Duodenal mucosa (tissue), 2 donors: ENCODE data around the gene JAK2.
"Not testable (repeated sequence)": the region's sequence is repeated elsewhere in the genome, so short reads cannot be mapped to it uniquely, and the experiment has no call there.

ENCODE experiments used
- H3K27ac ChIP-seq: one replicate; pipeline ENCODE4 v1.7.0; 2013; ENCODE audit warnings: low read depth, low read length
- H3K27me3 ChIP-seq, 2 donors: one replicate each; pipeline ENCODE4 v1.7.0; 2013; ENCODE audit warnings: low read length in 2 of 2, control low read depth in 1 of 2; ENCODE audit not compliant: insufficient read depth in 2 of 2, control insufficient read depth in 1 of 2
- H3K36me3 ChIP-seq, 2 donors: one replicate each; pipeline ENCODE4 v1.7.0; 2013; ENCODE audit warnings: low read length in 2 of 2, control low read depth in 1 of 2; ENCODE audit not compliant: insufficient read depth in 2 of 2, control insufficient read depth in 1 of 2
- H3K4me1 ChIP-seq, 2 donors: one replicate each; pipeline ENCODE4 v1.7.0; 2013; ENCODE audit warnings: low read length in 2 of 2, control low read depth in 1 of 2; ENCODE audit not compliant: insufficient read depth in 2 of 2, control insufficient read depth in 1 of 2
- H3K4me3 ChIP-seq, 2 donors: one replicate each; pipeline ENCODE4 v1.7.0; 2013; ENCODE audit warnings: low read length in 2 of 2, low read depth in 1 of 2
- H3K9ac ChIP-seq, 2 donors: one replicate each; pipeline ENCODE4 v1.7.0; 2013; ENCODE audit warnings: low read length in 2 of 2, low read depth in 1 of 2
- H3K9me3 ChIP-seq, 2 donors: one replicate each; pipeline ENCODE4 v1.7.0; 2013; ENCODE audit warnings: low read length in 2 of 2, control low read depth in 1 of 2; ENCODE audit not compliant: control insufficient read depth in 1 of 2

Gene JAK2

GRCh38 chr9:4984621-4985385, at the start of gene JAK2:
TSS of gene JAK2 (plus strand) at chr9:4985272. CDS start at chr9:5021988, 36,716 bp downstream.
- H3K27ac ChIP-seq = peak within 1 kb of the TSS; percentile 96
- H3K9ac ChIP-seq = peak within 1 kb of the TSS; percentile 84 to 88
- no peaks in the 10 kb centered on the region for H3K9me3 ChIP-seq
- peak within 1 kb of the TSS; percentile 81 to 83 for H3K4me3 ChIP-seq
- H3K27me3 ChIP-seq = no peaks in the 10 kb centered on the region
- H3K36me3 ChIP-seq = no peaks in the 10 kb centered on the region
- peaks cover 35 to 52% of the 10 kb centered on the region in 2 donors for H3K4me1 ChIP-seq

GRCh38 chr9:4936277-4936676, 48.8 kb upstream of the JAK2 start:
- Histone ChIP-seq H3K27me3 (no peaks in the 10 kb centered on the region), H3K27ac (no peak overlapping the region)

GRCh38 chr9:4936823-4937222, 48.2 kb upstream of the JAK2 start:
- Histone ChIP-seq H3K27ac (no peak overlapping the region), H3K9me3 (no peaks in the 10 kb centered on the region), H3K36me3 (no peaks in the 10 kb centered on the region), H3K4me3 (no peak overlapping the region), H3K9ac (no peak overlapping the region), H3K4me1 (peaks cover 20 to 27% of the 10 kb centered on the region in 2 donors), H3K27me3 (no peaks in the 10 kb centered on the region)

More at GRCh38 chr9:4936277-4936676, 48.8 kb upstream of the JAK2 start:
- H3K4me3 ChIP-seq = no peak overlapping the region
- H3K36me3 ChIP-seq = no peaks in the 10 kb centered on the region
- H3K4me1 ChIP-seq = peaks cover 20 to 27% of the 10 kb centered on the region in 2 donors
- H3K9ac ChIP-seq = no peak overlapping the region
- H3K9me3 ChIP-seq = no peaks in the 10 kb centered on the region

- Histone ChIP-seq H3K9me3 (no peaks in the 10 kb centered on the region), H3K36me3 (no peaks in the 10 kb centered on the region), H3K27ac (no peak overlapping the region), H3K9ac (no peak overlapping the region), H3K4me1 (peaks cover 20 to 27% of the 10 kb centered on the region in 2 donors), H3K27me3 (no peaks in the 10 kb centered on the region), H3K4me3 (no peak overlapping the region)
Measured at GRCh38 chr9:4937446-4937845, 47.6 kb upstream of the JAK2 start.

GRCh38 chr9:4938496-4938895, 46.6 kb upstream of the JAK2 start:
- no peaks in the 10 kb centered on the region for H3K9me3 ChIP-seq
- no peak overlapping the region for H3K4me3 ChIP-seq
- H3K9ac ChIP-seq = no peak overlapping the region
- no peaks in the 10 kb centered on the region for H3K27me3 ChIP-seq
- H3K36me3 ChIP-seq = no peaks in the 10 kb centered on the region
- H3K4me1 ChIP-seq = peaks cover 20 to 27% of the 10 kb centered on the region in 2 donors
- no peak overlapping the region for H3K27ac ChIP-seq

- Histone ChIP-seq H3K27me3 (no peaks in the 10 kb centered on the region), H3K9me3 (no peaks in the 10 kb centered on the region), H3K36me3 (no peaks in the 10 kb centered on the region), H3K27ac (no peak overlapping the region), H3K9ac (no peak overlapping the region), H3K4me3 (no peak overlapping the region), H3K4me1 (peaks cover 20 to 27% of the 10 kb centered on the region in 2 donors)
Measured at GRCh38 chr9:4939118-4939561, 45.9 kb upstream of the JAK2 start.

GRCh38 chr9:4942042-4942691, 42.9 kb upstream of the JAK2 start:
- H3K27ac ChIP-seq, H3K36me3 ChIP-seq, H3K4me3 ChIP-seq, H3K9me3 ChIP-seq, H3K9ac ChIP-seq, H3K27me3 ChIP-seq: not testable (repeated sequence)
- peaks cover 14 to 15% of the 10 kb centered on the region in 2 donors for H3K4me1 ChIP-seq

GRCh38 chr9:4943346-4943745, 41.7 kb upstream of the JAK2 start:
- Histone ChIP-seq H3K9me3 (no peaks in the 10 kb centered on the region), H3K4me1 (peaks cover 10% of the 10 kb centered on the region in 2 donors)

GRCh38 chr9:4944431-4945211, 40.5 kb upstream of the JAK2 start:
- H3K36me3 ChIP-seq, H3K9ac ChIP-seq, H3K9me3 ChIP-seq, H3K4me1 ChIP-seq, H3K27ac ChIP-seq, H3K27me3 ChIP-seq, H3K4me3 ChIP-seq: not testable (repeated sequence)

More at GRCh38 chr9:4943346-4943745, 41.7 kb upstream of the JAK2 start:
- Histone ChIP-seq H3K4me3 (no peak overlapping the region), H3K9ac (no peak overlapping the region), H3K36me3 (no peaks in the 10 kb centered on the region), H3K27ac (no peak overlapping the region), H3K27me3 (no peaks in the 10 kb centered on the region)

- no peak overlapping the region for H3K27ac ChIP-seq
- no peak overlapping the region for H3K9ac ChIP-seq
- no peak overlapping the region for H3K4me3 ChIP-seq
- H3K4me1 ChIP-seq = no peaks in the 10 kb centered on the region
- no peaks in the 10 kb centered on the region for H3K36me3 ChIP-seq
- H3K27me3 ChIP-seq = no peaks in the 10 kb centered on the region
- H3K9me3 ChIP-seq = no peaks in the 10 kb centered on the region
Measured at GRCh38 chr9:4946937-4947336, 38.1 kb upstream of the JAK2 start.
